Mesenchymal stem cell (in vitro differentiated cells and primary cell): Measurements from ENCODE around the gene AKNA.

ENCODE experiments used
- DNase-seq: peaks from one replicate; pipeline ENCODE4 v3.0.0-alpha.2; 2013
- H2AFZ ChIP-seq: one replicate; pipeline ENCODE4 v1.6.1; 2013; ENCODE audit warnings: low read depth, mild to moderate bottlenecking, control low read depth, inconsistent platforms, low read length, moderate library complexity
- H2AK5ac ChIP-seq: 2 replicates; pipeline ENCODE4 v1.6.1; 2013; ENCODE audit warnings: low read length, moderate library complexity, mild to moderate bottlenecking, inconsistent platforms; ENCODE audit not compliant: severe bottlenecking
- H2BK120ac ChIP-seq: one replicate; pipeline ENCODE4 v1.6.1; 2013; ENCODE audit warnings: low read depth, mild to moderate bottlenecking, inconsistent platforms, low read length, moderate library complexity
- H2BK12ac ChIP-seq, 2 experiments: one replicate each; pipeline ENCODE4 v1.6.1; 2013; ENCODE audit warnings: inconsistent platforms in 2 of 2, low read length in 2 of 2, mild to moderate bottlenecking in 2 of 2, moderate library complexity in 2 of 2, control low read depth in 1 of 2
- H2BK15ac ChIP-seq: one replicate; pipeline ENCODE4 v1.6.1; 2013; ENCODE audit warnings: mild to moderate bottlenecking, low read depth, inconsistent platforms; ENCODE audit not compliant: poor library complexity, severe bottlenecking
- H2BK5ac ChIP-seq: 2 replicates; pipeline ENCODE4 v1.6.1; 2013; ENCODE audit warnings: low read depth, mild to moderate bottlenecking, low read length, control low read depth, inconsistent platforms; ENCODE audit not compliant: poor library complexity, severe bottlenecking
- H3K14ac ChIP-seq, 2 experiments: one replicate each; pipeline ENCODE4 v1.6.1; 2013; ENCODE audit warnings: inconsistent platforms in 2 of 2, low read length in 2 of 2, control low read depth in 1 of 2, mild to moderate bottlenecking in 1 of 2, moderate library complexity in 1 of 2
- H3K18ac ChIP-seq, 2 experiments: one replicate each; pipeline ENCODE4 v1.6.1; 2013; ENCODE audit warnings: inconsistent platforms in 2 of 2, low read length in 2 of 2, control low read depth in 1 of 2, low read depth in 1 of 2, mild to moderate bottlenecking in 1 of 2
- H3K23ac ChIP-seq, 2 experiments: one replicate each; pipeline ENCODE4 v1.6.1; 2013; ENCODE audit warnings: inconsistent platforms in 2 of 2, low read length in 2 of 2, mild to moderate bottlenecking in 2 of 2, moderate library complexity in 2 of 2, control low read depth in 1 of 2
- H3K27ac ChIP-seq: 2 replicates; pipeline ENCODE4 v1.5.1; 2013; ENCODE audit warnings: mild to moderate bottlenecking, moderate library complexity, low read length, control low read depth, inconsistent platforms; ENCODE audit not compliant: poor library complexity, severe bottlenecking
- H3K27me3 ChIP-seq, 2 experiments: 2 replicates each; pipeline versions ENCODE4 v1.6.1 to v1.7.0; 2013; ENCODE audit warnings: low read length in 2 of 2, mild to moderate bottlenecking in 2 of 2, moderate library complexity in 2 of 2, control low read depth in 1 of 2, inconsistent platforms in 1 of 2; ENCODE audit not compliant: control insufficient read depth in 1 of 2, insufficient read depth in 1 of 2
- H3K36me3 ChIP-seq, 2 experiments: 2 replicates each; pipeline versions ENCODE4 v1.6.1 to v1.7.0; 2013; ENCODE audit warnings: low read length in 2 of 2, control low read depth in 1 of 2, inconsistent platforms in 1 of 2, low read depth in 1 of 2, mild to moderate bottlenecking in 1 of 2; ENCODE audit not compliant: insufficient read depth in 2 of 2, control insufficient read depth in 1 of 2
- H3K4ac ChIP-seq, 2 experiments: one replicate each; pipeline ENCODE4 v1.6.1; 2013; ENCODE audit warnings: inconsistent platforms in 2 of 2, low read length in 2 of 2, mild to moderate bottlenecking in 2 of 2, moderate library complexity in 2 of 2, control low read depth in 1 of 2, low read depth in 1 of 2
- H3K4me1 ChIP-seq: 2 replicates; pipeline ENCODE4 v1.6.1; 2013; ENCODE audit warnings: low read depth, low read length, control low read depth; ENCODE audit not compliant: control insufficient read depth, insufficient read depth
- H3K4me2 ChIP-seq: 2 replicates; pipeline ENCODE4 v1.6.1; 2013; ENCODE audit warnings: low read length, mild to moderate bottlenecking, inconsistent platforms; ENCODE audit not compliant: poor library complexity, severe bottlenecking
- H3K4me3 ChIP-seq, 2 experiments: 2 replicates each; pipeline versions ENCODE4 v1.5.1 to v1.7.0; 2013; ENCODE audit warnings: low read length in 2 of 2, mild to moderate bottlenecking in 2 of 2, control low read depth in 1 of 2, low read depth in 1 of 2; ENCODE audit not compliant: insufficient read depth in 1 of 2
- H3K79me1 ChIP-seq: replicated peaks from 2 replicates; pipeline ENCODE4 v1.6.1; 2013; ENCODE audit warnings: mild to moderate bottlenecking, control low read depth, low read length, inconsistent platforms; ENCODE audit not compliant: poor library complexity, severe bottlenecking
- H3K9ac ChIP-seq: 2 replicates; pipeline ENCODE4 v1.7.0; 2013; ENCODE audit warnings: mild to moderate bottlenecking, low read length, moderate library complexity
- H3K9me3 ChIP-seq: 2 replicates; pipeline ENCODE4 v1.7.0; 2013; ENCODE audit warnings: mild to moderate bottlenecking, low read length; ENCODE audit not compliant: control insufficient read depth
- H4K8ac ChIP-seq: one replicate; pipeline ENCODE4 v1.6.1; 2013; ENCODE audit warnings: inconsistent platforms, mild to moderate bottlenecking, low read length, moderate library complexity
- H4K91ac ChIP-seq: one replicate; pipeline ENCODE4 v1.6.1; 2013; ENCODE audit warnings: mild to moderate bottlenecking, low read length, inconsistent platforms
- WGBS: methylation state at CpG from one replicate; pipeline ENCODE4 v1.1.7; 2013; ENCODE audit warnings: mixed read lengths; 5-methylcytosine and 5-hydroxymethylcytosine counted together

AKNA gene

GRCh38 chr9:114400772-114401171 lies 13.0 kb upstream of the AKNA start:
- H2BK5ac ChIP-seq: no peak overlapping the region
- H2BK12ac ChIP-seq: no peak overlapping the region
- H3K4me1 ChIP-seq: peaks cover 11% of the 10 kb centered on the region
- H3K4me3 ChIP-seq: no peak overlapping the region
- no peak overlapping the region for H3K23ac ChIP-seq
- H3K27ac ChIP-seq: no peak overlapping the region
- H4K91ac ChIP-seq: no peak overlapping the region
- no peak overlapping the region for H3K4ac ChIP-seq
- no peak overlapping the region for H3K4me2 ChIP-seq
- H3K36me3 ChIP-seq: peaks cover 0 to 18% of the 10 kb centered on the region in 2 experiments
- WGBS: 29% methylated on average over 1 of the region's 2 CpGs
- no peak overlapping the region for H3K14ac ChIP-seq
- DNase-seq: no peak
- H3K18ac ChIP-seq: no peak overlapping the region
- H2AFZ ChIP-seq: no peak overlapping the region
- no peak overlapping the region for H3K9ac ChIP-seq
- H4K8ac ChIP-seq: no peak overlapping the region
- no peaks in the 10 kb centered on the region for H3K9me3 ChIP-seq
- no peaks in the 10 kb centered on the region for H3K79me1 ChIP-seq
- H2AK5ac ChIP-seq: no peak overlapping the region
- no peak overlapping the region for H2BK15ac ChIP-seq
- H3K27me3 ChIP-seq: peaks cover 0 to 6% of the 10 kb centered on the region in 2 experiments
- H2BK120ac ChIP-seq: no peak overlapping the region

GRCh38 chr9:114400219-114400618 lies 12.4 kb upstream of the AKNA start:
- WGBS: 60% methylated on average over 1 of the region's 1 CpG
- Histone ChIP-seq H3K27me3 (peaks cover 0 to 6% of the 10 kb centered on the region in 2 experiments), H2BK120ac (no peak overlapping the region), H2BK12ac (no peak overlapping the region), H3K27ac (no peak overlapping the region), H4K8ac (no peak overlapping the region), H3K9me3 (no peaks in the 10 kb centered on the region), H2BK15ac (no peak overlapping the region), H3K4ac (no peak overlapping the region), H3K4me3 (no peak overlapping the region), H3K9ac (no peak overlapping the region), H3K18ac (no peak overlapping the region), H3K4me1 (peaks cover 11% of the 10 kb centered on the region), H3K14ac (no peak overlapping the region), H3K23ac (no peak overlapping the region), H3K36me3 (peaks cover 0 to 18% of the 10 kb centered on the region in 2 experiments), H3K79me1 (no peaks in the 10 kb centered on the region), H4K91ac (no peak overlapping the region), H2AFZ (no peak overlapping the region), H3K4me2 (no peak overlapping the region), H2BK5ac (no peak overlapping the region), H2AK5ac (no peak overlapping the region)
- no peak for DNase-seq

GRCh38 chr9:114399381-114399780 lies 11.6 kb upstream of the AKNA start:
- no peak overlapping the region for H4K8ac ChIP-seq
- H4K91ac ChIP-seq: no peak overlapping the region
- no peak overlapping the region for H3K4me3 ChIP-seq
- peaks cover 0 to 18% of the 10 kb centered on the region in 2 experiments for H3K36me3 ChIP-seq
- DNase-seq: no peak
- H2BK12ac ChIP-seq: peak overlapping the region in 1 of 2 experiments; percentile 18
- no peak overlapping the region for H3K9ac ChIP-seq
- H2BK5ac ChIP-seq: no peak overlapping the region
- no peaks in the 10 kb centered on the region for H3K9me3 ChIP-seq
- peaks cover 0 to 6% of the 10 kb centered on the region in 2 experiments for H3K27me3 ChIP-seq
- H2AFZ ChIP-seq: no peak overlapping the region
- peaks cover 10% of the 10 kb centered on the region for H3K4me1 ChIP-seq
- H2BK15ac ChIP-seq: no peak overlapping the region
- no peak overlapping the region for H3K14ac ChIP-seq
- H2BK120ac ChIP-seq: no peak overlapping the region
- no peaks in the 10 kb centered on the region for H3K79me1 ChIP-seq
- H3K27ac ChIP-seq: no peak overlapping the region
- H3K4me2 ChIP-seq: no peak overlapping the region
- H2AK5ac ChIP-seq: no peak overlapping the region
- no peak overlapping the region for H3K4ac ChIP-seq
- 88% methylated on average over 4 of the region's 4 CpGs for WGBS
- H3K23ac ChIP-seq: no peak overlapping the region
- H3K18ac ChIP-seq: no peak overlapping the region

- H3K9ac ChIP-seq: peak overlapping the region; percentile 91
- peak overlapping the region; percentile 96 for H3K4me2 ChIP-seq
- H2AK5ac ChIP-seq: no peak overlapping the region
- H2BK15ac ChIP-seq: peak overlapping the region; percentile 86
- H3K27ac ChIP-seq: no peak overlapping the region
- H3K9me3 ChIP-seq: no peaks in the 10 kb centered on the region
- H3K36me3 ChIP-seq: peaks cover 0 to 9% of the 10 kb centered on the region in 2 experiments
- DNase-seq: peak; percentile 95
- peaks cover 0 to 6% of the 10 kb centered on the region in 2 experiments for H3K27me3 ChIP-seq
- 2% methylated on average over 60 of the region's 66 CpGs for WGBS
- peak overlapping the region; percentile 45 to 61 for H3K18ac ChIP-seq
- H3K23ac ChIP-seq: peak overlapping the region in 1 of 2 experiments; percentile 10
- peaks cover 6% of the 10 kb centered on the region for H3K4me1 ChIP-seq
- H4K8ac ChIP-seq: peak overlapping the region; percentile 64
- no peak overlapping the region for H2BK12ac ChIP-seq
- H3K14ac ChIP-seq: no peak overlapping the region
- H3K4me3 ChIP-seq: peak overlapping the region; percentile 75 to 89
- H3K79me1 ChIP-seq: no peaks in the 10 kb centered on the region
- H3K4ac ChIP-seq: peak overlapping the region in 1 of 2 experiments; percentile 54
- H2BK5ac ChIP-seq: no peak overlapping the region
- H4K91ac ChIP-seq: peak overlapping the region; percentile 71
- H2BK120ac ChIP-seq: no peak overlapping the region
- peak overlapping the region; percentile 43 for H2AFZ ChIP-seq
These were observed 10.2 kb upstream of the AKNA start for GRCh38 chr9:114397848-114398605.
